Muscle of leg (tissue), 11 donors: Measurements from ENCODE around the gene NOL12. TPM values are rescaled to one million over a fixed set of nuclear protein-coding genes. Genes with fewer than 3 reads are reported as not detected.

Source experiments
- DNase-seq: peaks from one replicate; pipeline ENCODE4 v3.0.0; 2013
- H3K27ac ChIP-seq: one replicate; pipeline ENCODE4 v1.5.1; 2013; ENCODE audit warnings: mild to moderate bottlenecking, low read length, control low read depth
- H3K27me3 ChIP-seq: one replicate; pipeline ENCODE4 v1.6.1; 2013; ENCODE audit warnings: low read length; ENCODE audit not compliant: control insufficient read depth, insufficient read depth
- H3K36me3 ChIP-seq: one replicate; pipeline ENCODE4 v1.6.1; 2013; ENCODE audit warnings: low read length; ENCODE audit not compliant: control insufficient read depth, insufficient read depth
- H3K4me1 ChIP-seq: one replicate; pipeline ENCODE4 v1.6.1; 2013; ENCODE audit warnings: low read length; ENCODE audit not compliant: control insufficient read depth, insufficient read depth
- H3K4me3 ChIP-seq: one replicate; pipeline ENCODE4 v1.5.1; 2013; ENCODE audit warnings: low read length, control low read depth
- H3K9me3 ChIP-seq: replicated peaks from 2 replicates; pipeline ENCODE4 v1.6.1; 2013; ENCODE audit warnings: low read depth, low read length; ENCODE audit not compliant: control insufficient read depth
- WGBS: methylation state at CpG from one replicate; pipeline ENCODE4 v1.1.5; 2013; ENCODE audit warnings: missing lambda C conversion rate; ENCODE audit not compliant: insufficient coverage; 5-methylcytosine and 5-hydroxymethylcytosine counted together
- polyA plus RNA-seq, 8 donors: library from polyadenylated mRNA; unstranded; fragments of 120-200 nt; gene quantifications; one replicate each; pipeline versions ENCODE4 v1.2.1 to v1.2.3, GENCODE V29; 2013; ENCODE audit warnings: inconsistent platforms in 1 of 8, low replicate concordance in 1 of 8; ENCODE audit not compliant: insufficient read length in 8 of 8, insufficient read depth in 1 of 8
- total RNA-seq: library from RNA; stranded (reverse); fragments of 120-200 nt; gene quantifications from one replicate; pipeline ENCODE4 v1.2.4, GENCODE V29; 2013

NOL12 gene
- total and polyA plus RNA-seq, 9 donors = 15.8 to 18.5 (median 17.5) TPM

- Histone ChIP-seq H3K27me3 (no peaks in the 10 kb centered on the region), H3K4me3 (no peak overlapping the region), H3K36me3 (no peaks in the 10 kb centered on the region), H3K4me1 (peaks cover 40% of the 10 kb centered on the region), H3K9me3 (no peaks in the 10 kb centered on the region), H3K27ac (no peak overlapping the region)
- 79% methylated on average over 5 of the region's 15 CpGs for WGBS
- no peak for DNase-seq
Observed at GRCh38 chr22:37672206-37672919, 13.8 kb upstream of the NOL12 start.

- Histone ChIP-seq H3K9me3 (no peaks in the 10 kb centered on the region), H3K27me3 (no peaks in the 10 kb centered on the region), H3K27ac (peak overlapping the region; percentile 25), H3K36me3 (peaks cover 3% of the 10 kb centered on the region), H3K4me3 (no peak overlapping the region), H3K4me1 (peaks cover 46% of the 10 kb centered on the region)
- no peak for DNase-seq
- WGBS = 70% methylated on average over 7 of the region's 11 CpGs
Observed at GRCh38 chr22:37672920-37673455, 13.2 kb upstream of the NOL12 start.

DNA sequence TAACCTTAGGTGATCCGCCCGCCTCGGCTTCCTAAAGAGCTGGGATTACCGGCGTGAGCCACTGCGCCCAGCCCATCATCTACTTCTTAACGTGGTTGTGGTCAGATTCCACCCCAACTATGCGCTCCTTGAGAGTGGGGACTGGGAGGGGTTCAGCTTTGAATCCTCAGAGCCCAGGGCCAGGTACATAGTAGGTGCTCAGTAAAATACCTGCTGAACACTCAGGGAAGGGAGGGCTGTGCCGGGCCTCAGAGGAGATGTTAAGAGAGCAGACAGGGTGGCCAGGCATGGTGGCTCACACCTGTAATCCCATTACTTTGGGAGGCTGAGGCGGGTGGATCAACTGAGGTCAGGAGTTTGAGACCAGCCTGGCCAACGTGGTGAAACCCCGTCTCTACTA is 11.9 kb upstream of the NOL12 start:
- Histone ChIP-seq H3K4me3 (no peak overlapping the region), H3K27ac (peak overlapping the region; percentile 99)

GRCh38 chr22:37674951-37675929 is 10.9 kb upstream of the NOL12 start, which contains the start of gene LGALS1:
Gene LGALS1, plus strand, starts transcription at chr22:37675636. Its CDS starts 67 bp downstream, at chr22:37675703.
- peaks cover 23% of the 10 kb centered on the region for H3K36me3 ChIP-seq
- no peaks in the 10 kb centered on the region for H3K9me3 ChIP-seq
- 2% methylated on average over 29 of the region's 34 CpGs for WGBS
- no peaks in the 10 kb centered on the region for H3K27me3 ChIP-seq
- peak within 1 kb of the TSS; percentile 80 for H3K4me3 ChIP-seq
- peaks cover 50% of the 10 kb centered on the region for H3K4me1 ChIP-seq
- peak within 1 kb of the TSS; percentile 99 for H3K27ac ChIP-seq
- peak; percentile 99 for DNase-seq

More for the DNA sequence above, 11.9 kb upstream of the NOL12 start:
- no peaks in the 10 kb centered on the region for H3K27me3 ChIP-seq
- peaks cover 14% of the 10 kb centered on the region for H3K36me3 ChIP-seq
- no peaks in the 10 kb centered on the region for H3K9me3 ChIP-seq
- no peak for DNase-seq
- H3K4me1 ChIP-seq = peaks cover 50% of the 10 kb centered on the region
- 100% methylated on average over 7 of the region's 12 CpGs for WGBS

DNA sequence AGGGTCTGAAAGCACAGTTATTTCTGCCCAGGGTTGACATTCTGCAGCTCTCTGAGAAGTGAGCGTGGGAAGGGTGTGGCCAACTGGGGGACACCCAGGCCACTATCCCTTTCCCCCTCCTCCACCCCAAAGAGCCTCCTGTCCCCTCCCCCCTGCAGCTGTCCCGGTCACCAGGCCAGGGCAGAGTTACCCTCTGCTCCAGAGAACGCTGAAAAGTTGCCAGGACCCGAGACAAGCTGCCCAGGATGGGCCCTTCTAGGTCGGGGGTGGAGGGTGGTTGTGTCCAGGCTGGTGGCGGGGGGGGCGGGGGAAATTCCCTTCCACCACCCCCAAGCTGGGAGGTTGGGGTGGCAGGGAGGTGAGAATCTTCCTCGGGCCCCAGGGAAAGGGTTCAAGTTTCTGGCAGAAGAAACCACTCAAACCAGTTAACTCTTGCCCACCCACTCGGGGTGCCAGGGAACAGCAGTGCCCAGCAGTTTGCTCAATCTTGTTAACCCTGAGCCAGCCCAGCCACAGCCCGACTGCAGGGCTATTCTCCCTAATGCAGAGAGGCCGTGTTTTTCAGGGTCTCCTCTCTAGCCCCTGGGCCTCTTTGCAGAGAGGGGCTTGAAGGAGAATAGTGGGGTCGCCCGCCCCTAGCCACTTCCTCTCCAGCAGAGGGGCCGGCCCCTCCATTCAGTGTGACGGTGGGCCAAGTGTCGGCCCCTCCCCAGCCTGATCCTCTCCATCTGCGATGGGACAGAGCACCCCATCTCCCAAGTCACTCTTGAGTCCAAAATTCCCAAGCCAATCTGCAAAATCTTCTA is 10.0 kb upstream of the NOL12 start:
- 0% methylated on average over 6 of the region's 17 CpGs for WGBS
- peaks cover 58% of the 10 kb centered on the region for H3K4me1 ChIP-seq
- H3K9me3 ChIP-seq = no peaks in the 10 kb centered on the region
- peak overlapping the region; percentile 99 for H3K27ac ChIP-seq
- peak overlapping the region; percentile 80 for H3K4me3 ChIP-seq
- peaks cover 30% of the 10 kb centered on the region for H3K36me3 ChIP-seq
- peak; percentile 88 for DNase-seq
- H3K27me3 ChIP-seq = no peaks in the 10 kb centered on the region

GRCh38 chr22:37676736-37677492 is 9.2 kb upstream of the NOL12 start:
- peaks cover 65% of the 10 kb centered on the region for H3K4me1 ChIP-seq
- WGBS = under 1% methylated on average over 34 of the region's 42 CpGs
- H3K36me3 ChIP-seq = peaks cover 30% of the 10 kb centered on the region

DNA sequence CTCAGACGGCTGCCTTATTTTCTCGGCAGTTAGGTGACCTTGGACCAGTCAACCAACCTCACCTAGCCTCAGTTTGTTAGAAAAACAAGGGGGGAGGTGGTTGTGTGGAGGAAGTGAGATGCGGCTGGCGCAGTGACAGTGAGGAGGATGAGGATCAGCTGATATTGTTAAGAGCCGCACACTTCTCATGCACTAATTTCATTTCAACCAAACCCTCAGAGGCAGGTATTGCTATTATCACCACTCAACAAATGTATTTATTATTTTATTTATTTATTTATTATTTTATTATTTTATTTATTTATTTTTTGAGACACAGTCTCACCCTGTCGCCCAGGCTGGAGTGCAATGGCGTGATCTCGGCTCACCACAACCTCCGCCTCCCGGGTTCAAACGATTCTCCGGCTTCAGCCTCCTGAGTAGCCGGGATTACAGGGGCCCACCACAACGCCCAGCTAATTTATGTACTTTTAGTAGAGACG is 8.6 kb upstream of the NOL12 start:
- H3K27me3 ChIP-seq = no peaks in the 10 kb centered on the region
- WGBS = 65% methylated on average over 6 of the region's 15 CpGs
- peak overlapping the region; percentile 80 for H3K4me3 ChIP-seq
- peak overlapping the region; percentile 99 for H3K27ac ChIP-seq
- no peaks in the 10 kb centered on the region for H3K9me3 ChIP-seq
- H3K4me1 ChIP-seq = peaks cover 65% of the 10 kb centered on the region
- DNase-seq = no peak
- H3K36me3 ChIP-seq = peaks cover 30% of the 10 kb centered on the region

More at GRCh38 chr22:37676736-37677492, 9.2 kb upstream of the NOL12 start:
- peak overlapping the region; percentile 80 for H3K4me3 ChIP-seq
- no peaks in the 10 kb centered on the region for H3K9me3 ChIP-seq
- H3K27ac ChIP-seq = peak overlapping the region; percentile 99
- no peaks in the 10 kb centered on the region for H3K27me3 ChIP-seq
- DNase-seq = peak; percentile 96

DNA sequence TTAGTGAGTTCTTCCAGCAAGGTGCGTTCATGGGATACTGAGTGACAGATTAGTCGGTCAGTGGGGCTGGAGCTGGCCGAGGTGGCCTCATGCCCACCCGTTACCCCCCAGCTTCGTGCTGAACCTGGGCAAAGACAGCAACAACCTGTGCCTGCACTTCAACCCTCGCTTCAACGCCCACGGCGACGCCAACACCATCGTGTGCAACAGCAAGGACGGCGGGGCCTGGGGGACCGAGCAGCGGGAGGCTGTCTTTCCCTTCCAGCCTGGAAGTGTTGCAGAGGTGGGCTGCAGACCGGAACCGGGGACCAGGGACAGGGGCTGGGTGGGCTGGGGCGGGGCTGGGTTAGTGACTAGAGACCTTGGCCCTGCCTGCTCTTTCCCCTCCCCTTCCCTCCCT is 7.8 kb upstream of the NOL12 start:
- Histone ChIP-seq H3K4me3 (no peak overlapping the region), H3K27me3 (no peaks in the 10 kb centered on the region), H3K36me3 (peaks cover 30% of the 10 kb centered on the region), H3K9me3 (no peaks in the 10 kb centered on the region), H3K27ac (peak overlapping the region; percentile 20), H3K4me1 (peaks cover 59% of the 10 kb centered on the region)
- DNase-seq = no peak
- 37% methylated on average over 15 of the region's 18 CpGs for WGBS

DNA sequence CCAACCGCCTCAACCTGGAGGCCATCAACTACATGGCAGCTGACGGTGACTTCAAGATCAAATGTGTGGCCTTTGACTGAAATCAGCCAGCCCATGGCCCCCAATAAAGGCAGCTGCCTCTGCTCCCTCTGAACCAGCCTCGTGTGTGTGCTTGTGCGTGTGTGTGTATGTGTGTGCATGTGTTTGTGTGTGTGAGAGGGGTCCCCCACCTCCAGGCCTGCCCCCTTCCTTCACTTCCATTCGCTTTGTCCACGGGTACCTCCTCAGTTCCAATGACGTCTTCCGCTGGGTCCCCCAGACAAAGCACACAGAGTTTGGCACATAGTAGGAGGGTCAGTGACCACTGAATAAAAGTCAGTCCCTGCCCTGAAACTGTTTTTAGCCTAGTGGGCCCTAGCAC is 6.5 kb upstream of the NOL12 start:
- 96% methylated on average over 3 of the region's 8 CpGs for WGBS
- Histone ChIP-seq H3K9me3 (no peaks in the 10 kb centered on the region), H3K4me1 (peaks cover 47% of the 10 kb centered on the region), H3K4me3 (no peak overlapping the region), H3K27ac (no peak overlapping the region), H3K27me3 (no peaks in the 10 kb centered on the region), H3K36me3 (peaks cover 30% of the 10 kb centered on the region)
- DNase-seq = no peak
